ENCODE measurements around the gene DMAC2L. TPM values are rescaled to one million over a fixed set of nuclear protein-coding genes. Genes with fewer than 3 reads are reported as not detected.

Gene DMAC2L
- total and polyA plus RNA-seq, 10 of the 15 experiments (the other 5 are each of a cell fraction or from before 2014, with no cell fraction given), result 9.5 to 76.3 (median 28.2) TPM

DNA sequence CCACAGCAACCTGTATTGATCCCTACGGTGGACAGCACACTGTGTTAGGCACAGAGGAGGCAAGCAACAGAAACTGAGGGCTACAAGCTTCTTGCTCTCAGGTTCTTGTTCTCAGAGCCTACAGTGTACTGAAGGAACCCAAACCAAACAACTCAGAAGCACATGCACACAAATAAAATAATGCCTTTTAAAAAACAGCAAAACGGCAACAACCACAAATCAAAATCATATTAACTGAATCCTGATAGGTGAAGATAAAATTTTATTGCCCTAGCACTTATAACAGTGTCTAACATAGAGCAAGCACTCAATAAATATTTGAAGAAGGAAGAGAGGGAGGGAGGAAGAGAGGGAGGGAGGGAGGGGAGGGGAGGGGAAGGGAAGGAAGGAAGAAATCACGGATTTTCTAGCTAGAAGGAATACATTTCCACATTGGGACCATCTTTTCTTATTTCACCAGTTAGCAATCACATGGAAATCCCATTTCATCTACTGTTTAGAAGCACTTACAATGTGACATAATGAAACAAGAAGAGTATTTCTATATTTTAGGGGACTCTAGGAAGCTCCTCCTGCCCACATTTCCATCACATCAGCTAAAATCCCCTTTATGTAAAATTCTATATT, 27.2 kb downstream of the DMAC2L start:
- H3K36me3 ChIP-seq (ENCODE audit: control insufficient read depth in 2 of 2, insufficient read depth in 2 of 2, low read length in 1 of 2), result peaks cover 0 to 4% of the 10 kb centered on the region in 2 experiments; a peak in 1 of 4 replicates
- in situ Hi-C loops (cut with MboI) (no loop called here), intact Hi-C loops (cut with micrococcal nuclease; ENCODE audit: unreplicated experiment) (no loop called here)
- FAIRE-seq, result no peak
- no peaks in the 10 kb centered on the region for H4K20me1 ChIP-seq (ENCODE audit: control insufficient read depth, insufficient read depth)
- H3K4me2 ChIP-seq (ENCODE audit: control insufficient read depth, insufficient read depth), result no peak overlapping the region
- H2AFZ ChIP-seq (ENCODE audit: control insufficient read depth, low read depth, low read length), result no peak overlapping the region
- H3K9me3 ChIP-seq (replicated peaks; ENCODE audit: control insufficient read depth, insufficient read depth, low read length), result no peaks in the 10 kb centered on the region
- no TSS peak for BruUV-seq (replicated peaks)
- DNase-seq (ENCODE audit: low read depth, low spot score), result no peak
- WGBS (ENCODE audit: insufficient coverage, insufficient replicate concordance, low lambda C conversion rate, missing lambda C conversion rate), result 100% methylated on average over 3 of the region's 3 CpGs
- ChIA-PET RAD21 (ENCODE audit: unreplicated experiment) (no interaction called here), SMC1A (ENCODE audit: uncharacterized antibody, unreplicated experiment) (no interaction called here), POLR2A (no interaction called here), CTCF (interaction anchor here (2.0 kb wide), 1 partner anchor 18 kb away, joined by 5 read pairs; no protein-coding TSS in a partner anchor)
- H3K79me2 ChIP-seq (ENCODE audit: control insufficient read depth, insufficient read depth, low read length), result no peaks in the 10 kb centered on the region
- peaks cover 14% of the 10 kb centered on the region for H3K4me1 ChIP-seq (ENCODE audit: control insufficient read depth, insufficient read depth, low read length)
- TF ChIP-seq, protein P1, sequence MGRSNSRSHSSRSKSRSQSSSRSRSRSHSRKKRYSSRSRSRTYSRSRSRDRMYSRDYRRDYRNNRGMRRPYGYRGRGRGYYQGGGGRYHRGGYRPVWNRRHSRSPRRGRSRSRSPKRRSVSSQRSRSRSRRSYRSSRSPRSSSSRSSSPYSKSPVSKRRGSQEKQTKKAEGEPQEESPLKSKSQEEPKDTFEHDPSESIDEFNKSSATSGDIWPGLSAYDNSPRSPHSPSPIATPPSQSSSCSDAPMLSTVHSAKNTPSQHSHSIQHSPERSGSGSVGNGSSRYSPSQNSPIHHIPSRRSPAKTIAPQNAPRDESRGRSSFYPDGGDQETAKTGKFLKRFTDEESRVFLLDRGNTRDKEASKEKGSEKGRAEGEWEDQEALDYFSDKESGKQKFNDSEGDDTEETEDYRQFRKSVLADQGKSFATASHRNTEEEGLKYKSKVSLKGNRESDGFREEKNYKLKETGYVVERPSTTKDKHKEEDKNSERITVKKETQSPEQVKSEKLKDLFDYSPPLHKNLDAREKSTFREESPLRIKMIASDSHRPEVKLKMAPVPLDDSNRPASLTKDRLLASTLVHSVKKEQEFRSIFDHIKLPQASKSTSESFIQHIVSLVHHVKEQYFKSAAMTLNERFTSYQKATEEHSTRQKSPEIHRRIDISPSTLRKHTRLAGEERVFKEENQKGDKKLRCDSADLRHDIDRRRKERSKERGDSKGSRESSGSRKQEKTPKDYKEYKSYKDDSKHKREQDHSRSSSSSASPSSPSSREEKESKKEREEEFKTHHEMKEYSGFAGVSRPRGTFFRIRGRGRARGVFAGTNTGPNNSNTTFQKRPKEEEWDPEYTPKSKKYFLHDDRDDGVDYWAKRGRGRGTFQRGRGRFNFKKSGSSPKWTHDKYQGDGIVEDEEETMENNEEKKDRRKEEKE (IDR thresholded peaks at IDR 0.05), result no peak
- TF ChIP-seq NBN (IDR thresholded peaks at IDR 0.05) (no peak), CEBPB (IDR thresholded peaks at IDR 0.05; ENCODE audit: borderline replicate concordance in 1 of 2, low read depth in 2 of 2, low read length in 2 of 2) (no peak), SMARCA5 (IDR thresholded peaks at IDR 0.05) (no peak), MEF2B (IDR thresholded peaks at IDR 0.05; ENCODE audit: partially characterized antibody, poor library complexity, severe bottlenecking) (no peak), SPI1 (IDR thresholded peaks at IDR 0.05; ENCODE audit: borderline replicate concordance, insufficient read depth, low read depth, low read length) (no peak), TBL1XR1 (IDR thresholded peaks at IDR 0.05; ENCODE audit: low read depth, low read length) (no peak), BMI1 (IDR thresholded peaks at IDR 0.05; ENCODE audit: borderline replicate concordance) (no peak), ZBED1 (IDR thresholded peaks at IDR 0.05; ENCODE audit: borderline replicate concordance) (no peak), EP300 (IDR thresholded peaks at IDR 0.05; ENCODE audit: borderline replicate concordance in 1 of 2, control insufficient read depth in 1 of 2, low read depth in 2 of 2, low read length in 2 of 2) (no peak), LARP7 (IDR thresholded peaks at IDR 0.05) (no peak), STAT3 (IDR thresholded peaks at IDR 0.05; ENCODE audit: low read depth, low read length) (no peak), HDAC2 (IDR thresholded peaks at IDR 0.05) (no peak), ZNF384 (IDR thresholded peaks at IDR 0.05; ENCODE audit: borderline replicate concordance, low read depth, low read length) (no peak)
- H3K27ac ChIP-seq (ENCODE audit: control insufficient read depth, insufficient read depth), result no peak overlapping the region
- H3K27me3 ChIP-seq (replicated peaks in 1 of 2; ENCODE audit: control insufficient read depth in 2 of 2, insufficient read depth in 2 of 2, low read length in 1 of 2), result no peaks in the 10 kb centered on the region
- H3K9ac ChIP-seq (ENCODE audit: control insufficient read depth, insufficient read depth, low read length), result no peak overlapping the region
- H3K4me3 ChIP-seq, result no peak overlapping the region
- no peak for ATAC-seq
